NT2/D1 (cell line): Measurements from ENCODE around the gene VSTM2B.
"Not testable (repeated sequence)": the region's sequence is repeated elsewhere in the genome, so short reads cannot be mapped to it uniquely, and the experiment has no call there.

ENCODE experiments used
- DNase-seq: peaks from one replicate; pipeline ENCODE4 v3.0.0-alpha.2; 2011; ENCODE audit warnings: low read depth, low spot score
- H3K27me3 ChIP-seq: 2 replicates; pipeline ENCODE4 v1.6.0; 2011; ENCODE audit warnings: mild to moderate bottlenecking; ENCODE audit not compliant: insufficient read length, insufficient read depth
- H3K36me3 ChIP-seq: 2 replicates; pipeline ENCODE4 v1.6.1; 2011; ENCODE audit warnings: mild to moderate bottlenecking, low read length, mixed read lengths; ENCODE audit not compliant: insufficient read depth, insufficient read length
- H3K4me1 ChIP-seq: 2 replicates; pipeline ENCODE4 v1.5.1; 2011; ENCODE audit not compliant: insufficient read depth, insufficient read length
- H3K4me3 ChIP-seq: 2 replicates; pipeline ENCODE4 v1.5.1; 2011; ENCODE audit warnings: low read depth; ENCODE audit not compliant: insufficient read length
- H3K9ac ChIP-seq: 2 replicates; pipeline ENCODE4 v1.6.0; 2011; ENCODE audit warnings: low read depth; ENCODE audit not compliant: insufficient read length
- H3K9me3 ChIP-seq: 2 replicates; pipeline ENCODE4 v1.5.1; 2011; ENCODE audit warnings: mild to moderate bottlenecking, low read length; ENCODE audit not compliant: insufficient read depth
- SUZ12 ChIP-seq: IDR thresholded peaks from 2 replicates; pipeline ENCODE4 v1.6.1; 2011; ENCODE audit not compliant: insufficient read length, insufficient read depth; ENCODE audit errors: extremely low read depth
- YY1 ChIP-seq: IDR thresholded peaks from 2 replicates; pipeline ENCODE4 v1.6.1; 2011; ENCODE audit not compliant: insufficient read length, insufficient read depth
- ZNF274 ChIP-seq: IDR thresholded peaks from 2 replicates; pipeline ENCODE4 v1.6.1; 2011; ENCODE audit warnings: mild to moderate bottlenecking, low read depth, low read length

The VSTM2B gene

GRCh38 chr19:29544656-29545360, 19.0 kb downstream of the VSTM2B start:
- no peak for TF ChIP-seq YY1
- Histone ChIP-seq H3K4me3 (no peak overlapping the region), H3K9ac (no peak overlapping the region), H3K27me3 (no peaks in the 10 kb centered on the region), H3K4me1 (peaks cover 7% of the 10 kb centered on the region), H3K9me3 (no peaks in the 10 kb centered on the region), H3K36me3 (no peaks in the 10 kb centered on the region)
- no peak for DNase-seq

GRCh38 chr19:29545447-29545846, 19.7 kb downstream of the VSTM2B start:
- not testable (repeated sequence) for H3K9me3 ChIP-seq, DNase-seq, H3K4me1 ChIP-seq, H3K9ac ChIP-seq, H3K27me3 ChIP-seq, H3K4me3 ChIP-seq, H3K36me3 ChIP-seq

GRCh38 chr19:29545866-29546582, 20.2 kb downstream of the VSTM2B start:
- no peak for DNase-seq
- Histone ChIP-seq H3K27me3 (no peaks in the 10 kb centered on the region), H3K36me3 (no peaks in the 10 kb centered on the region), H3K9ac (no peak overlapping the region), H3K4me3 (no peak overlapping the region), H3K9me3 (no peaks in the 10 kb centered on the region), H3K4me1 (peaks cover 5% of the 10 kb centered on the region)
- TF ChIP-seq ZNF274, result no peak
- no peak for TF ChIP-seq SUZ12
- no peak for TF ChIP-seq YY1

GRCh38 chr19:29546583-29547190, 20.9 kb downstream of the VSTM2B start:
- Histone ChIP-seq H3K9ac (no peak overlapping the region), H3K27me3 (no peaks in the 10 kb centered on the region), H3K4me3 (no peak overlapping the region), H3K9me3 (no peaks in the 10 kb centered on the region), H3K36me3 (no peaks in the 10 kb centered on the region), H3K4me1 (peaks cover 5% of the 10 kb centered on the region)
- TF ChIP-seq ZNF274 (no peak), SUZ12 (no peak), YY1 (no peak)
- no peak for DNase-seq

GRCh38 chr19:29547361-29547960, 21.7 kb downstream of the VSTM2B start:
- peak overlapping the region; percentile 36 for H3K9ac ChIP-seq

GRCh38 chr19:29547981-29548380, 22.2 kb downstream of the VSTM2B start:
- Histone ChIP-seq H3K36me3 (no peaks in the 10 kb centered on the region), H3K27me3 (no peaks in the 10 kb centered on the region), H3K4me3 (no peak overlapping the region), H3K9ac (peak overlapping the region; percentile 15), H3K9me3 (peaks cover 1% of the 10 kb centered on the region; the same call in 1 of the 2 replicates), H3K4me1 (peaks cover 9% of the 10 kb centered on the region)
- TF ChIP-seq YY1 (no peak), SUZ12 (no peak), ZNF274 (no peak)
- DNase-seq, result no peak

More at GRCh38 chr19:29547361-29547960, 21.7 kb downstream of the VSTM2B start:
- TF ChIP-seq YY1 (no peak), ZNF274 (no peak), SUZ12 (no peak)
- DNase-seq, result no peak
- Histone ChIP-seq H3K27me3 (no peaks in the 10 kb centered on the region), H3K4me3 (no peak overlapping the region), H3K36me3 (no peaks in the 10 kb centered on the region), H3K4me1 (peaks cover 7% of the 10 kb centered on the region), H3K9me3 (no peaks in the 10 kb centered on the region)

GRCh38 chr19:29548483-29549085, 22.8 kb downstream of the VSTM2B start:
- peaks cover 9% of the 10 kb centered on the region for H3K4me1 ChIP-seq
- H3K27me3 ChIP-seq, result no peaks in the 10 kb centered on the region
- no peak for TF ChIP-seq ZNF274
- no peak for TF ChIP-seq YY1
- no peak for TF ChIP-seq SUZ12

More at GRCh38 chr19:29548483-29549085, 22.8 kb downstream of the VSTM2B start:
- no peak overlapping the region for H3K9ac ChIP-seq
- H3K4me3 ChIP-seq, result no peak overlapping the region
- no peaks in the 10 kb centered on the region for H3K36me3 ChIP-seq
- DNase-seq, result no peak
- H3K9me3 ChIP-seq, result peaks cover 7% of the 10 kb centered on the region; the same call in 1 of the 2 replicates
